GM23338 (cell line): ENCODE results near the gene MIDN. TPM values are rescaled to one million over a fixed set of nuclear protein-coding genes. Genes with fewer than 3 reads are reported as not detected.

Experiments
- ATAC-seq: fragments of 200-7000 bp; cut with Tn5 transposase; 3 replicates; pipeline ENCODE4 v1.9.1; 2020
- DNase-seq: peaks from one replicate; pipeline ENCODE4 v3.0.0-alpha.2; 2015; ENCODE audit warnings: low spot score
- H2AFZ ChIP-seq: fragments of 200-600 bp; sonication (generic); 2 replicates; pipeline ENCODE4 v1.8.0; 2016; ENCODE audit warnings: antibody characterized with exemption, mild to moderate bottlenecking, moderate library complexity
- H3F3A ChIP-seq: fragments of 200-600 bp; sonication (generic); replicated peaks from 2 replicates; pipeline ENCODE4 v1.8.0; 2017; ENCODE audit warnings: antibody characterized with exemption, mixed run types, low read depth
- H3K27ac ChIP-seq: fragments of 200-600 bp; sonication (generic); 2 replicates; pipeline ENCODE4 v1.6.1; 2016; ENCODE audit warnings: low read depth
- H3K27me3 ChIP-seq: fragments of 200-600 bp; sonication (generic); 2 replicates; pipeline ENCODE4 v1.8.0; 2016; ENCODE audit warnings: mild to moderate bottlenecking, mixed run types, moderate library complexity; ENCODE audit not compliant: insufficient read depth
- H3K36me3 ChIP-seq: fragments of 200-600 bp; sonication (generic); 2 replicates; pipeline ENCODE4 v1.8.0; 2016; ENCODE audit warnings: mild to moderate bottlenecking; ENCODE audit not compliant: insufficient read depth
- H3K4me1 ChIP-seq: fragments of 200-600 bp; sonication (generic); 2 replicates; pipeline ENCODE4 v1.8.0; 2016; ENCODE audit warnings: mild to moderate bottlenecking, moderate library complexity; ENCODE audit not compliant: insufficient read depth
- H3K4me2 ChIP-seq: fragments of 200-600 bp; sonication (generic); 2 replicates; pipeline ENCODE4 v1.7.1; 2017; ENCODE audit warnings: mixed run types
- H3K4me3 ChIP-seq: fragments of 200-600 bp; sonication (generic); 2 replicates; pipeline ENCODE4 v1.6.1; 2016; ENCODE audit warnings: mixed run types
- H3K79me2 ChIP-seq: fragments of 200-600 bp; sonication (generic); replicated peaks from 2 replicates; pipeline ENCODE4 v1.8.0; 2017; ENCODE audit warnings: mild to moderate bottlenecking; ENCODE audit not compliant: insufficient read depth
- H3K9me2 ChIP-seq: fragments of 200-600 bp; sonication (generic); 2 replicates; pipeline ENCODE4 v1.8.0; 2017; ENCODE audit not compliant: insufficient read depth
- H4K20me1 ChIP-seq: fragments of 200-600 bp; sonication (generic); replicated peaks from 2 replicates; pipeline ENCODE4 v1.8.0; 2017; ENCODE audit warnings: mild to moderate bottlenecking; ENCODE audit not compliant: insufficient read depth
- H3K27ac Mint-ChIP-seq: 2 replicates; pipeline ENCODE4 v1.8.0; 2020; ENCODE audit warnings: inconsistent platforms, mild to moderate bottlenecking, moderate library complexity, mixed read lengths
- H3K27me3 Mint-ChIP-seq: 3 replicates; pipeline ENCODE4 v1.8.0; 2022; ENCODE audit warnings: low read depth, mild to moderate bottlenecking, moderate library complexity, mixed read lengths, inconsistent platforms; ENCODE audit not compliant: insufficient read depth, poor library complexity
- H3K36me3 Mint-ChIP-seq: 3 replicates; pipeline ENCODE4 v1.8.0; 2021; ENCODE audit warnings: low read depth, mild to moderate bottlenecking, inconsistent platforms, moderate library complexity, mixed read lengths
- H3K4me1 Mint-ChIP-seq: 3 replicates; pipeline ENCODE4 v1.8.0; 2020; ENCODE audit warnings: mild to moderate bottlenecking, inconsistent platforms, mixed read lengths
- H3K4me3 Mint-ChIP-seq: 3 replicates; pipeline ENCODE4 v1.8.0; 2021; ENCODE audit warnings: moderate library complexity, mild to moderate bottlenecking, inconsistent platforms, mixed read lengths
- H3K9me3 Mint-ChIP-seq: 3 replicates; pipeline ENCODE4 v1.8.0; 2020; ENCODE audit warnings: moderate library complexity, mild to moderate bottlenecking, inconsistent platforms, mixed read lengths
- CREB1 ChIP-seq: fragments of 250-450 bp; sonication (Bioruptor Pico); IDR thresholded peaks from 2 replicates; pipeline ENCODE4 v1.5.0; 2020; ENCODE audit warnings: low read depth, mild to moderate bottlenecking, moderate library complexity
- EZH2 ChIP-seq: fragments of 200-600 bp; sonication (generic); IDR thresholded peaks from one replicate; pipeline ENCODE4 v1.8.0; 2017; ENCODE audit warnings: antibody characterized with exemption, mild to moderate bottlenecking, low read depth; ENCODE audit not compliant: unreplicated experiment
- EZH2phosphoT487 ChIP-seq: fragments of 200-600 bp; sonication (generic); IDR thresholded peaks from one replicate; pipeline ENCODE4 v1.8.1; 2018; ENCODE audit warnings: antibody characterized with exemption; ENCODE audit not compliant: unreplicated experiment
- JUNB ChIP-seq: IDR thresholded peaks from one replicate; pipeline ENCODE4 v1.6.1; 2016; ENCODE audit warnings: antibody characterized with exemption; ENCODE audit not compliant: unreplicated experiment
- NANOG ChIP-seq: IDR thresholded peaks from 2 replicates; pipeline ENCODE4 v1.6.1; 2016; ENCODE audit warnings: antibody characterized with exemption, borderline replicate concordance
- POLR2AphosphoS5 ChIP-seq: IDR thresholded peaks from 2 replicates; pipeline ENCODE4 v1.6.1; 2016; ENCODE audit warnings: antibody characterized with exemption, low read depth
- STAT1 ChIP-seq: IDR thresholded peaks from one replicate; pipeline ENCODE4 v1.6.1; 2016; ENCODE audit warnings: antibody characterized with exemption; ENCODE audit not compliant: unreplicated experiment
- ZNF114 ChIP-seq: fragments of 250-450 bp; sonication (Bioruptor Pico); IDR thresholded peaks from 2 replicates; pipeline ENCODE4 v1.5.0; 2020; ENCODE audit warnings: mild to moderate bottlenecking, moderate library complexity
- ZNF331 ChIP-seq: fragments of 250-450 bp; sonication (Bioruptor Pico); IDR thresholded peaks from 2 replicates; pipeline ENCODE4 v1.5.0; 2020; ENCODE audit warnings: low read depth, mild to moderate bottlenecking, moderate library complexity
- polyA plus RNA-seq: library from polyadenylated mRNA; unstranded; fragments of >200 nt; fragmentation: Nextera tagmentation; extraction: Ambion mirVana; gene quantifications from 2 replicates; pipeline ENCODE4 v1.2.1, GENCODE V29; 2016
- total RNA-seq: library from RNA; depleted of rRNA; stranded (reverse); fragments of >200 nt; shearing (Covaris generic); gene quantifications from 2 replicates; pipeline ENCODE4 v1.2.3, GENCODE V29; 2014
- TF ChIP-seq, protein P1 (sequence below), 2 experiments: fragments of 200-600 bp in 1 of 2; sonication (generic) in 1 of 2; conservative IDR thresholded peaks; 2 replicates each; pipeline versions ENCODE4 v1.5.1 to v1.6.1; 2016 to 2017; ENCODE audit warnings: antibody characterized with exemption in 2 of 2, low read depth in 2 of 2, mild to moderate bottlenecking in 2 of 2, moderate library complexity in 1 of 2
- TF ChIP-seq, protein P2 (sequence below): IDR thresholded peaks from one replicate; pipeline ENCODE4 v1.6.1; 2018; ENCODE audit warnings: antibody characterized with exemption; ENCODE audit not compliant: unreplicated experiment
- TF ChIP-seq, protein P3 (sequence below): IDR thresholded peaks from 2 replicates; pipeline ENCODE4 v1.6.1; 2016; ENCODE audit warnings: antibody characterized with exemption

MIDN gene
- total and polyA plus RNA-seq, 2 experiments from 2014 or later, result 28.6 to 113 TPM

DNA sequence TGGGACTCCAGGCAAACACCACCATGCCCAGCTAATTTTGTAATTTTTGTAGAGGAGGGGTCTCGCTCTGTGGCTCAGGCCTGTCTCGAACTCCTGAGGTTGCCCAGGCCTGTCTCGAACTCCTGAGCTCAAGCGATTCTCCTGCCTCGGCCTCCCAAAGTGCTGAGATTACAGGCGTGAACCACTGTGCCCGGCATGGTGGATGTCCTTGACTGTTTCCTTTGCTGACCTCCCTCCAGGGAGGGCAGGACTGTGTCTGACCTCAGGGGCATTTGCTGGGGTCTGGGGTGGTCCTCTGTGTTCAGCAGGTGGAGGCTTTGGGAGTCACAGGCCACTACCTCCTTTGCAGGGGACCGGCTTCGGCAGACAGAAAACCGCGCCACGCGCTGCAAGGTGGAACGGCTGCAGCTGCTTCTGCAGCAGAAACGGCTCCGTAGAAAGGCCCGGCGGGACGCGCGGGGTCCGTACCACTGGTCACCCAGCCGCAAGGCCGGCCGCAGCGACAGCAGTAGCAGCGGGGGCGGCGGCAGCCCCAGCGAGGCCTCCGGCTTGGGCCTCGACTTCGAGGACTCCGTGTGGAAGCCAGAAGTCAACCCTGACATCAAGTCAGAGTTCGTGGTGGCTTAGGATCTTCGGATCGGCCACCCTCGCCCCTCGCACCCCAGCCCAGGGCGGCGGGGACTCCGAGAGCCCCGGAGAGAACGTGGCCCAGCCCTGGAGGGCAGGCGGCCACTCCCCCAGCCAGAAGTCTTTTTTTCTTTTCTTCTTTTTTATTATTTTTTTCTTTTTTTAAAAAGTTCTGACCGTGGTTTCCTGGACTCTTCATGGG, 8.5 kb downstream of the MIDN start:
- no peak for DNase-seq
- H3K4me1 ChIP-seq, result peaks cover 37% of the 10 kb centered on the region
- Mint-ChIP-seq H3K27ac (peak overlapping the region; percentile 49; the same call in 1 of the 2 replicates), H3K9me3 (no peaks in the 10 kb centered on the region; the same call in 1 of the 3 replicates), H3K4me1 (peaks cover 49% of the 10 kb centered on the region), H3K36me3 (peaks cover 59% of the 10 kb centered on the region), H3K27me3 (peaks cover 33% of the 10 kb centered on the region), H3K4me3 (peak overlapping the region; percentile 8; the same call in 1 of the 3 replicates)
- H3K27ac ChIP-seq, result peak overlapping the region; percentile 94
- H3K79me2 ChIP-seq, result peaks cover 37% of the 10 kb centered on the region
- no peak overlapping the region for H3K4me2 ChIP-seq
- H3K4me3 ChIP-seq, result no peak overlapping the region
- no peak overlapping the region for H2AFZ ChIP-seq
- H3K9me2 ChIP-seq, result no peaks in the 10 kb centered on the region
- no peaks in the 10 kb centered on the region for H3K27me3 ChIP-seq
- peaks cover 19% of the 10 kb centered on the region for H3K36me3 ChIP-seq
- no peak for TF ChIP-seq CREB1 (CRISPR knock-in tag)
- TF ChIP-seq POLR2AphosphoS5, result peak; percentile 34; the same call in 1 of the 2 replicates
- H4K20me1 ChIP-seq, result peaks cover 30% of the 10 kb centered on the region
- no peak for ATAC-seq
- peaks cover 69% of the 10 kb centered on the region for H3F3A ChIP-seq

DNA sequence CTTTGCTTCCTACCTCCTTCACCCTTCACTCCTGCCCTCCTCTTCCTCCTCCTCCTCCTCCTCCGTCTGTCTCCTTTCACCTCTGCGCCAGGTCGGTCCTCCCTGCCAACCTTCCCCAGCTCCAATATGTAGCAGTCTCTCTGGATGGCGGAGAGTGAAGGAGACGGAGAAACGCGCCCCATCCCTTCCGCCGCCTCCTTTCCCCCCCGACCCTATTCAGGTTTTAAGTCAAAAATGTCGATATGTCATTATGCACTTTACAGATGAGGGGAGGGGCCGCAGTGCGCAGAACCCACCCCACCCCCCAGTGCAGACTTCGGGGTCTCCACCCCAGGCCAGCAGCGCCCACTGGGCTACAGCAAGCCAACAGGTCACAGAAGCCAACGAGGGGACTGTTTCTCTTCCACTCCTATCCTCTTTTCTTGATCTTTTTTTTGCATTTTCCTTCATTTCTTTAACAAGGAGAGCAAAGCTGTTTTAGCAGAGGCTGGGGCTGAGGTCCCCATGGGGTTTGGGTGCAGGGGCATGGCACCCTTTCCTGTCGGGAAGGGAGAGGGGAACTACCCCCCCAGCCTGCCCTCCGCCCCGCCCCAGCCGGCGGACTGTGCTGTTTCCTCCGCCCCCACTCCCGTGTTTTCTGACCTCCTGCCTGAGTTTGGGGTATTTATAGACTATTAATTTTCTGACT, 9.2 kb downstream of the MIDN start:
- H2AFZ ChIP-seq, result no peak overlapping the region
- peaks cover 54% of the 10 kb centered on the region for H3K4me1 Mint-ChIP-seq
- peaks cover 52% of the 10 kb centered on the region for H3K36me3 Mint-ChIP-seq
- ATAC-seq (no peak), DNase-seq (no peak)
- peaks cover 73% of the 10 kb centered on the region for H3F3A ChIP-seq
- no peaks in the 10 kb centered on the region; the same call in 1 of the 3 replicates for H3K9me3 Mint-ChIP-seq
- no peak overlapping the region for H3K4me3 ChIP-seq
- peaks cover 29% of the 10 kb centered on the region for H3K79me2 ChIP-seq
- H3K27me3 Mint-ChIP-seq, result peaks cover 34% of the 10 kb centered on the region
- peaks cover 24% of the 10 kb centered on the region for H4K20me1 ChIP-seq
- peak overlapping the region; percentile 39; the same call in 1 of the 3 replicates for H3K4me3 Mint-ChIP-seq
- H3K27ac Mint-ChIP-seq, result peak overlapping the region; percentile 49; the same call in 1 of the 2 replicates
- peak overlapping the region; percentile 35; the same call in 1 of the 2 replicates for H3K4me2 ChIP-seq
- peak overlapping the region; percentile 94 for H3K27ac ChIP-seq
- H3K27me3 ChIP-seq, result no peaks in the 10 kb centered on the region
- no peaks in the 10 kb centered on the region for H3K9me2 ChIP-seq
- H3K4me1 ChIP-seq, result peaks cover 45% of the 10 kb centered on the region
- H3K36me3 ChIP-seq, result peaks cover 19% of the 10 kb centered on the region
- TF ChIP-seq CREB1 (CRISPR knock-in tag), result no peak
- no peak for TF ChIP-seq EZH2
- no peak for TF ChIP-seq STAT1
- TF ChIP-seq EZH2phosphoT487, result no peak
- TF ChIP-seq, protein P1, sequence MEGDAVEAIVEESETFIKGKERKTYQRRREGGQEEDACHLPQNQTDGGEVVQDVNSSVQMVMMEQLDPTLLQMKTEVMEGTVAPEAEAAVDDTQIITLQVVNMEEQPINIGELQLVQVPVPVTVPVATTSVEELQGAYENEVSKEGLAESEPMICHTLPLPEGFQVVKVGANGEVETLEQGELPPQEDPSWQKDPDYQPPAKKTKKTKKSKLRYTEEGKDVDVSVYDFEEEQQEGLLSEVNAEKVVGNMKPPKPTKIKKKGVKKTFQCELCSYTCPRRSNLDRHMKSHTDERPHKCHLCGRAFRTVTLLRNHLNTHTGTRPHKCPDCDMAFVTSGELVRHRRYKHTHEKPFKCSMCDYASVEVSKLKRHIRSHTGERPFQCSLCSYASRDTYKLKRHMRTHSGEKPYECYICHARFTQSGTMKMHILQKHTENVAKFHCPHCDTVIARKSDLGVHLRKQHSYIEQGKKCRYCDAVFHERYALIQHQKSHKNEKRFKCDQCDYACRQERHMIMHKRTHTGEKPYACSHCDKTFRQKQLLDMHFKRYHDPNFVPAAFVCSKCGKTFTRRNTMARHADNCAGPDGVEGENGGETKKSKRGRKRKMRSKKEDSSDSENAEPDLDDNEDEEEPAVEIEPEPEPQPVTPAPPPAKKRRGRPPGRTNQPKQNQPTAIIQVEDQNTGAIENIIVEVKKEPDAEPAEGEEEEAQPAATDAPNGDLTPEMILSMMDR (conservative IDR thresholded peaks at IDR 0.05; ENCODE audit: low read depth in 2 of 2), result no peak
- no peak for TF ChIP-seq ZNF331 (CRISPR knock-in tag)
- TF ChIP-seq NANOG, result no peak
- TF ChIP-seq ZNF114 (CRISPR knock-in tag), result no peak
- no peak for TF ChIP-seq JUNB
- TF ChIP-seq, protein P2, sequence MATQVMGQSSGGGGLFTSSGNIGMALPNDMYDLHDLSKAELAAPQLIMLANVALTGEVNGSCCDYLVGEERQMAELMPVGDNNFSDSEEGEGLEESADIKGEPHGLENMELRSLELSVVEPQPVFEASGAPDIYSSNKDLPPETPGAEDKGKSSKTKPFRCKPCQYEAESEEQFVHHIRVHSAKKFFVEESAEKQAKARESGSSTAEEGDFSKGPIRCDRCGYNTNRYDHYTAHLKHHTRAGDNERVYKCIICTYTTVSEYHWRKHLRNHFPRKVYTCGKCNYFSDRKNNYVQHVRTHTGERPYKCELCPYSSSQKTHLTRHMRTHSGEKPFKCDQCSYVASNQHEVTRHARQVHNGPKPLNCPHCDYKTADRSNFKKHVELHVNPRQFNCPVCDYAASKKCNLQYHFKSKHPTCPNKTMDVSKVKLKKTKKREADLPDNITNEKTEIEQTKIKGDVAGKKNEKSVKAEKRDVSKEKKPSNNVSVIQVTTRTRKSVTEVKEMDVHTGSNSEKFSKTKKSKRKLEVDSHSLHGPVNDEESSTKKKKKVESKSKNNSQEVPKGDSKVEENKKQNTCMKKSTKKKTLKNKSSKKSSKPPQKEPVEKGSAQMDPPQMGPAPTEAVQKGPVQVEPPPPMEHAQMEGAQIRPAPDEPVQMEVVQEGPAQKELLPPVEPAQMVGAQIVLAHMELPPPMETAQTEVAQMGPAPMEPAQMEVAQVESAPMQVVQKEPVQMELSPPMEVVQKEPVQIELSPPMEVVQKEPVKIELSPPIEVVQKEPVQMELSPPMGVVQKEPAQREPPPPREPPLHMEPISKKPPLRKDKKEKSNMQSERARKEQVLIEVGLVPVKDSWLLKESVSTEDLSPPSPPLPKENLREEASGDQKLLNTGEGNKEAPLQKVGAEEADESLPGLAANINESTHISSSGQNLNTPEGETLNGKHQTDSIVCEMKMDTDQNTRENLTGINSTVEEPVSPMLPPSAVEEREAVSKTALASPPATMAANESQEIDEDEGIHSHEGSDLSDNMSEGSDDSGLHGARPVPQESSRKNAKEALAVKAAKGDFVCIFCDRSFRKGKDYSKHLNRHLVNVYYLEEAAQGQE, result no peak
- TF ChIP-seq, protein P3, sequence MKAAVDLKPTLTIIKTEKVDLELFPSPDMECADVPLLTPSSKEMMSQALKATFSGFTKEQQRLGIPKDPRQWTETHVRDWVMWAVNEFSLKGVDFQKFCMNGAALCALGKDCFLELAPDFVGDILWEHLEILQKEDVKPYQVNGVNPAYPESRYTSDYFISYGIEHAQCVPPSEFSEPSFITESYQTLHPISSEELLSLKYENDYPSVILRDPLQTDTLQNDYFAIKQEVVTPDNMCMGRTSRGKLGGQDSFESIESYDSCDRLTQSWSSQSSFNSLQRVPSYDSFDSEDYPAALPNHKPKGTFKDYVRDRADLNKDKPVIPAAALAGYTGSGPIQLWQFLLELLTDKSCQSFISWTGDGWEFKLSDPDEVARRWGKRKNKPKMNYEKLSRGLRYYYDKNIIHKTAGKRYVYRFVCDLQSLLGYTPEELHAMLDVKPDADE, result no peak
